GM19035 (cell line): ENCODE data around the gene NRTN.

Source experiments
- ATAC-seq: cut with Tn5 transposase; IDR thresholded peaks from one replicate; pipeline ENCODE4 v1.9.1; 2021; ENCODE audit not compliant: unreplicated experiment

Gene NRTN

DNA sequence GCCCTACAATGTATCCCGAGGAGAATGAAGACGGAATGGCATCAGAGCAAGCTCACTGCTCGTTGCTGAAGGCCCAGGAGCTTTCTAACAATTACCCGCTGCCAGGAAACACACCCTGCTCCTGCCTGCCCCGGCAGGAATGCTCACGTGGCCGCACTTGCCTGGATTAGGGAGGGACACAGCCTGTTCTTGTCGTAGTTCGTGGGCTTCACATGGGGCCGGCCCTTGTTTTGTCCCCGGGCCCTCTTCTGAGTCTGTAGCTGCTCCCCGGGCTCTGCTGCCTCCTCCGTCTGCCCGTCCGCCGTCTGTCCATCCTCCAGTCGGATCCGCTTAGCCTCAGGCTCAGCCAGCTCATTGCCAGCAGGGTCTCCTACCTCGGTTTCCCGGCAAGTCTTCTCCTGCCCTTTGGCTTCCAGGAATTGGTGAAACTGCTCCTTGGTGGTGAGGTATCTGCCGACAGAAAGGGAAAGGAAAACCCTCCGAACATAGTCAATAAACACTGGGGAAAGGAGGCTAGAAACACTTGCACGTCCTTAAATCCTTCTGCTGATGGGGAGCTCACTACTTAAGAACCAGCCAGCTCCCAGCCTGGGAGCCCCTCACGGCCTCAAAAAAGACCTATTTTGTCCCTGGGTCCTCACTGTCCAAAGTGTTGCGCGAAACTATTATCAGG, 14.8 kb upstream of the NRTN start:
- ATAC-seq: no peak

DNA sequence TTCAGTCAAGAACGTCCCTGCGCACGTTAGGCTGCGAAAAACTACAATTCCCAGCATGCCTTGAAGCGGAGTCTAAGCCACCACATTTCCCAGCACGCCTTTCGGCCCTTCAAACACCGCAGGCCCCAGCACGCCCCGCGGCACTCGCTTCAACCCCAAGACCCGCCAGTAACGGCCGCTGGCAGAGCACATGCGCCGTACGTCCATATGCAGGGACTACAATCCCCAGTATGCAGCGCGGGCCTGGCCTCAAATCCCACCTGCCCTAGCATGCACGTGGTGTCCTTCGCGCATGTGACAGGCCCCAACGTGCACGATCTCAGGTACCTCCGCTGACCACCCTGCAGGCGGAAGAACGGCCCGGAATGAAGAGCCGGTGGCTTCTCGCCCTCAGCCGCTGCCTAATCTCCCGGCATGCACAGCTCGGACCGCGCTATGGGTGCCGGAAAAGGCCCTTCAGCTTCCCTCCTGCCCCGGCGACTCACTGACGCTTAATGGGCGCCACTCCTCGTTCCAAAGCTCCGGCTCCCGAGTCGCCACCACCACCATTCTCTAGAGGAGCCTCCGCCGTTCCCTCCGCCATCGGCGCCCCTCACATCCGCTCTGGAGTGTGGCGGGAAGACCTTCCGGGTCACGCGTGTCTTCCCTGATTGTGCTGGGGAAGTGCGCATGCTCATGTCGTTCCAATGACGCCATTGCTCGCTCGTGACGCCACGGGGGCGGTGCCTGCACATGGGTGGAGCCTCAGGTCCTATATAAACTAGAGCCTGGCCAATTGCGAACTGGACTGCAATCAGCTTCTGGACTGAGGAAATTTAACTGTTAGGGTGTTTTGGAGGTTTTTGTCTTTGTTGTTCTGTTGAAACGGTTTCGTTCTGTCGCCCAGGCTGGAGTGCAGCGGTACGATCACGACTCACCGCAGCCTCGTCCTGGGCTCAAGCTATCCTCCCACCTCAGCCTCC, 14.0 kb upstream of the NRTN start, which contains the start of gene DUS3L:
Gene DUS3L (minus strand): TSS at position 605 of the 962 bp plus-strand sequence. CDS start 22 bp downstream, at position 583.
- peak; percentile 90 for ATAC-seq

DNA sequence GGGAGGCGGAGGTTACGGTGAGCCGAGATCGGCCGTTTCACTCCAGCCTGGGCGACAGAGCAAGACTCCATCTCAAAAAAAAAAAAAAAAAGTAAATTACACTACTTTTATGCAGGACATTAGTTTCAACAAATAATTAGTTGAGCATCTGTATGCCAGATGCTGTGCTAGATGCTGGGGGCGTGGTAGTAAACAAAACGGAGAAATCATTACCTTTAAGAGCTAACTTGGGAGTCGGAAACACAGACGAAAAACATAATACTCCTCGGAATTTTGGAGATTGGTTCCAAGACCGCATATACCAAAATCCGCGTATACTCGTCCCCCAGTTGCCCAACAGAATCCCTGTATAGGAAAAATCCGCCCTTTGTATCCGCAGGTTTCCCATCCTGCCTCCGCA, 12.6 kb upstream of the NRTN start:
- ATAC-seq: no peak

DNA sequence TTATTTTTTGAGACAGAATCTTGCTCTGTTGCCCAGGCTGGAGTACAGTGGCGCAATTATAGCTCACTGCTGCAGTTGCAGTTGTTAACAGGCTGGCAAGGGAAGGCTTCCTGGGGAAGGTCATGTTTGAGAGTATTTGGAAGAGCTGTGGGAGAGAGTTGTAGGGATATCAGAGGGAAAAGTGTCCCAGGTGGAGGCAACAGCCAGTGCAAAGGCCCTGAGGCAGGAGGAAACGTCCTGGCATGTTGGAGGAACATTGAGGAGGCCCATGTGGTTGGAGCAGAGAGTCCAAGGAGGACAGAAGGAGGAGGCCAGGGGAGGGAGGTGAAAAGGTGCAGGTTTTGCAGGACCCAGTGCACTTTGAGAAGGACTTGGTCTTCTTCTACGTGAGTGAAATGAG, 11.7 kb upstream of the NRTN start:
- ATAC-seq: no peak

DNA sequence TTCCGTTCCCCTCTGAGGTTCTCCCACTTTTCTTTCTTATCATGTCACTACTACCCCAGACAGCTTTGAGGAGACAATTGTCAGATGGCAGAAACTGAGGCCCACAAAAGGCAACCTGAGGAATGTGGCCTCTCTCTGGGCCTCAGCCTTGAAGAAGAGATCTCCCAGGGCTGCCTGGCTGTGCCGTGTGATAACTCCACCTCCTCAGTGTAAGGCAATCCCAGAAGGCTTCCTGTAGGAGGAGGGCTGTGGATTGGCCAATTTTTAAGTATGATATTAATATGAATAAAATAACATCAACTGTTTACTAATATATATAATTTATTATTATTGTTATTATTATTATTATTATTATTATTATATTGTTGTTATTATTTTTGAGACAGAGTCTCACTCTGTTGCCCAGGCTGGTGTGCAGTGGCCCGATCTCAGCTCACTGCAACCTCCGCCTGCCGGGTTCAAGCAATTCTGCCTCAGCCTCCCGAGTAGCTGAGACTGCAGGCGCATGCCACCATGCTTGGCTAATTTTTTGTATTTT, 9.4 kb upstream of the NRTN start:
- no peak for ATAC-seq

DNA sequence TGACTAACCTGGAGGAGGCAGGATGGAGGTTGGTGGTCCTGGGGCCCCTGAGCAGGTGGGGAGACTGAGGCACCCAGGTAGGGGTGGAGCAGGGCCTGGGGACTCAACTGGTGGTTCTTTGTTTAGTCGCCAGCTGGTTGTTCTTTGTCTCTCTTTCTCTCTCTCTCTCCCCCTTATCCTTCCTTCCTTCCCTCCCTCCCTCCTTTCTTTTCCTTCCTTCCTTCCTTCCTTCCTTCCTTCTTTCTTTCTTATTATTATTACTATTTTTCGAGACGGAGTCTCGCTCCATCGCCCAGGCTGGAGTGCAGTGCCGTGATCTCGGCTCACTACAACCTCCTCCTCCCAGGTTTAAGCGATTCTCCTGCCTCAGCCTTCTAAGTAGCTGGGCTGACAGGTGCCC, 6.6 kb upstream of the NRTN start:
- no peak for ATAC-seq

DNA sequence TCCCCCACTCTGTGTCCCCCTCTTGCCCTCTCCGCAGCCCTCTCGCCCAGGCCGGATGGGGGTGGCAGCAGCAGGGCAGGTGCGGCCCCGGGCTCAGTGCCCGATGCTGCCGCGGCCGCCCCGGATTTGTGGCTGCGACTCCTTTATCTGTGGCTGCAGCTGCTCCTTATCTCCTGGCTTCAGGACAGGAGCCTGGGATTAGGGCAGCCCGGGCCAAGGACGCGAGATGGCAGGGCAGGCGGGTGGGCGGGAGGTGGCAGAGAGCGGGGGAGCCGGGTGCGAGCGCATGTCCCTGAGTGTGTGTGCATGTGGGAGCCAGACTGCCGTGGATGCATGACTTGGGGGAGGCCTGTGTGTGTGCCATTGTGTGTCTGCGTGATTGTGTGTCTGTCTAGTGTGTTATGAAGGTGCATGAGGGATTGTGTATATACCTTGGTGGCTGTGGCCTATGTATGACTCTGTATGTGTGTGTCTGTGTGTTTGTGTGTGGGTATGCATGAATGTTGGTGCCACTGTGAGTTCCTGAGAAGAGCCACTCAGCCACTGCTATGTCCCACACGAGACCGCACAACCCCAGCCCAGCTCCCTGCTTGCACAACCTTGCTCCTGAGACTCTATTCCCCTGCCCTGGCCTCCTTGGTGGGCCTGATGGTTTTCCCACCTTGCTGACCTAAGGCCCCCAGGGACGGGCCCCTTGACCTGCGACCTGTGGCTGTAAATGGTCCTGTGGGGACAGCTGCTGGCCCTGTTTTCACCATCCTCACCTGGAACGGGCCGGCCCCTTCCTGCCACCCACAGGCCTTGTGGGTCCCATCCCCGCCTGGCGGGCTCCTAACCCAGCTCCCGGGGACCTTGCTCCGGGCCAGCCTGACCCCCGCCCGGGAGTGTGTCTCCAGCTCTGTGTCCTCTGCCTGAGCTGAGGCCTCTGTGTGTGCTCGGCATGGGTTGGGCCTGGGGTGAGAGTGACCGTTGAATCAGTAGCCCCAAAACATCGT, 5.3 kb upstream of the NRTN start:
- no peak for ATAC-seq

DNA sequence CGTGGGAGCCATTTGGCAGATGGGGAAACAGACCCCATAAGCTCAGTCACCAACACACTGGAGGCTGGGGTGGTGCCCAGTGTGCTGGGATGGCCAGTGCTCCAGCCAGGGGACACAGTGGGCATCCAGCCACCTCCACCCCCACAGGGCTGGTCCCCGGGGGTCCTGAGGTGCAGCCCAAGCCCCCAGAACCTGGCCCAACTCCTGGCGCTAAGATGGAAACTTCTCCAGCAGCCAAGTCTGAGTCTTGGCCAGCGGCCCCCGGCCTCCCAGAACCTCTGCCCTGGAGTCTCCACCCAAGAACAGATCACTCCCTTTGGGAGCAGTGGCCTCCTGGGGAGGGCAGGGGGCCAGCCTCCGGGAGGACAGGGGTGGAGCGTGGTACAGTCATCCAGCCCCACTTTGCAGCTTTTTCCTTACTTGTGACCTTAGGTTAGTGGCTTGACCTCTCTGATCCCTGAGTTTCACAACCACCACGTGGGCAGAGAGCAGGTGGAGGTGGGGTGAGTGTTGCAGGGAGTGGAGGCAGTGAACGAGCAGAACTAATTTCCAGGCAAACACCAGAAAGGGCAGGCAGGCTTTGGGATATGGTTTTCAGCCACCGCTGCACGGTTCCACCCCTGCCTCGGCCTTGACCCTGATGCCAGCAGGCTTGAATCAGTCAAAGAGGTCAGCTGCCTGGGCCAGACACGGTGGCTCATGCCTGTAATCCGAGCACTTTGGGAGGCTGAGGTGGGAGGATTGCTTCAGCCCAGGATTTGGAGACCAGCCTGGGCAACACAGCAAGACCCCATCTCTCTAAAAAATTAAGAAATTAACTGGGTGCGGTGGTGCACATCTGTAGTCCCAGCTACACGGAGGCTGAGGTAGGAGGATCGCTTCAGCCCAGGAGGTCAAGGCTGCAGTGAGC, 4.3 kb upstream of the NRTN start:
- no peak for ATAC-seq

DNA sequence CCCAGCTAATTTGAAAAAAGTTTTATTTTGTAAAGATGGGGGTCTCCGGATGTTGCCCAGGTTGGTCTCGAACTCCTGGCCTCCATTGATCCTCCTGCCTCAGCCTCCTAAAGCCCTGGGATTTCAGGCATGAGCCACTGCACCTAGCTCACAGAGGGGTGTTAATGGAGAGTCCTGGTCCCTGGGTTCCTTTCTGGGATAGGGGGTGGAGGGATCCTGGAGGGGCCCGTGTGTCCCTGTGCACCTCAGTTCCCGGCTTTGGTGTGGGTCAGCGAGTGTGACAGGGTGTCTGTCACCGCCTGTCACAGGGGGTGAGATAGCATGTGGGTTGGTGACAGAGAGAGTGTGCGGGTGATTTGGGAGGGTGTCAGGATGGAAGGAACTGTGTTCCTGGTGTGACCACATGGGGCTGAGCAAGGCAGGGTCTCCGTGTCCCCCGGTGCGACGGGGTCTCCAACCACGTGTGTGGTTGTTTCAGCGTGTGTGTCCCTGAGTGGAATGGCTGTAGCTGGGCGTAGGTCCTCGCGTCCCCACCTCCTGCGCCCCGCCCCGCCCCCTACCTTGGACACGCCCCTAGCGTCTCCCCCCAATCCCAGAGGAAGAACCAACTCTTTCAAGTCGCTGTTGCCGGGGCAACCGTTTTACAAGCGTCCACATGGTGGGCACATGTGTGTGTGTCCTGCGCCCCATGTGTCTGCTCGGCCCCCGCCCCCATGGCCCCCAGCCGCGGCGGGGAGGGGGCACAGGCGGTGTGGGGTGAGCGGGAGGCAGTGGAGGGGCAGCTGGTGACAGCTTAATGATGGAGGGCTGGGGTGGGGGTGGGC, 2.9 kb upstream of the NRTN start:
- ATAC-seq: no peak

DNA sequence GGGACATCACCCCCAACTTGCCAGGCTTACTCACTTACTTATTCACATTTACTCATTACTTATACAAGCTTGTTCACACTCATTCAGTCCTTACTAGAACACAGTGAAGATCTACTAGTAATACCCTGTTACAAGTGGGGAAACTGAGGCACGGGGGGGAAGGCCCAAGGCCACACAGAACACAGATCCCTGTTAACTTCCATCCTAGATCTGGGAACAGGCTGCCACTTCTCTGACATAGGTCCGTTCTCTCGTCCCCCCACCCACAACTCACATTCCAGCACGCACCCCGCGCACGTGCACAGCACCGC, 1.5 kb upstream of the NRTN start:
- no peak for ATAC-seq

DNA sequence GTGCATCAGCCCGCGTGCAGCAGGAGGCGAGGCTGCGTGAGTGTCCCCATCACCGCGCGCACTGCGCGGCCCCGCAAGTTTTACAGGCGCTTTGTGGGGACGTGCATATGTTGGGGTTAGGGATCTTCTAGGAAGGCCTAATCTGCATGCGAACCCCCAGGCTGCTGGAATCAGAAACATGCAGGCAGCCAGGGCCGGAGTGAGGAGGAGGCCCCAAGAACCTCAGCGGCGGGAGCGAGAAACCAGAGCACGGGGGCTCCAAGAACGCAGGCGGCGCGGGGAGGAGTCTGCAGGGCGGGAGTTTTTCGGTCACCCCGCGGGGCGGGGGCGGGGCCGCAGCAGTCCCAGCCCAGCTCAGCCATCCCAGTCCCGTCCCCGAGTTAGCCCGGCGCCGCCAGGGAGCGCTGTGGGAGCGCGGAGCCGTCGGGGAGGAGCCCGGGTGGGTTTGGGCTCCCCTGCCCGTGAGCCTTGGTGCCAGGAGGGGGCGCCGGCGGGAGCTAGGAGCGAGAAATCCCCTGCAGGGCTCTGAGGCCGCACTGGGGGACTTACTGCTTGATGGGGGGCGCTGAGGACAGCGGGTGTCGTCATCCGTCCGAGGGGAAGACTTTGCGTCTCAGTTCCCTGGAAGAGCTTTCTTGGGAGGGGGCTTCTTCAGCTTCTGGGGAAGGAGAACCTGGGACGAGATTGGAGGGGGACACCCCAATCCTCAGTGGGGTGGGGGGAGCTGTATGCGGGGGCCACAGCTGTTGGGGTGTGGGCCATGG, 933 bp upstream of the NRTN start:
- no peak for ATAC-seq

DNA sequence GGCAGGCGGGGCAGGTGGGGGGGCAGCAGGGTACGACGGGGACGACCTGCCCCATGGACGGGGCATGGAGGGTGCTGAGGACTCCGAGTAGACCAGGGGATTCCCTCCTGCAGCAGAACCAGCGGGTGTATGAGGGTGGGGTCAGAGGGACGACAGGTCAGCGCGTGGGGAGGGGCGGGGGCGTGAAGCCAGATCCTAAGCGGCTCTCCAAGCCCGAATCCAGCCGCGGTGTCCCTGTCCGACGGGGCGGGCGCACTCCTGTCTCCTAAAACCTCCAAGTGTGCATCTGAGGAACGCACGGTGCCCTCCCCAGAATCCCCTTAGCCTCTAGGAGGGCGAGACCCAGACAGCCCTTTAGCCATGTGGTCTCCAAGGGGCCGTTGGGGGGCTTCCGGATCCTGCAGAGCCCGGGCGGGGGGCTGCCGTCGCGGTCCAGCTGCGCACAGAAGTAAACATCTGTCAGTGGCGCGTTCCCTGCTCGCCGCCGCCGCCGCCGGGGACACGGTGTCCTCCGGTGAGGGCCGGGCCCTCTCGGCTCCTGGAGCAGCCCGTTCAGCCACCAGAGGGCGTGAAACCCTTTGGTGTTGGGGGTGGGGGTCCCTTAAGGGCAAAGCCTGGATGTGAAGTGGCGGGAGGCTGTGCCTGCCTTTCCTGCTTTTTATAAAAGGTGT, 730 bp downstream of the NRTN start:
- ATAC-seq: no peak

DNA sequence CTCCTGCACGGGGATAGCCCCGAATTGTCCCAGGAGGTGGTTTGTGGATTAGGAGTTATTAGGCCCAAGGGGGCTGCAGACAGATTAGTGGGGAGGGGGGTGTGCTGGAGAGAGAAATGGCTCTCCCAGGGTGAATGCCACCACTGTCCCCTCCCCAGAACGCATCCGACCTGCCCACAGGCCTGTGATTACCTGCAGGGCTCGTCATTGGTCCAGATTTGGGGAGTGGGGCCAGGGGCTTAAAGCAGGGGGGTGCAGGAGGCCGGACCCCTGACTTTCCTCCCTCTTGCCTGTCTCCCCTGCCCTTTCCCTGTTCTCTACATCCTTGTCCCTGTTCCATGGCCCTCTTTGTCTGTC, 1.2 kb downstream of the NRTN start:
- ATAC-seq: no peak

DNA sequence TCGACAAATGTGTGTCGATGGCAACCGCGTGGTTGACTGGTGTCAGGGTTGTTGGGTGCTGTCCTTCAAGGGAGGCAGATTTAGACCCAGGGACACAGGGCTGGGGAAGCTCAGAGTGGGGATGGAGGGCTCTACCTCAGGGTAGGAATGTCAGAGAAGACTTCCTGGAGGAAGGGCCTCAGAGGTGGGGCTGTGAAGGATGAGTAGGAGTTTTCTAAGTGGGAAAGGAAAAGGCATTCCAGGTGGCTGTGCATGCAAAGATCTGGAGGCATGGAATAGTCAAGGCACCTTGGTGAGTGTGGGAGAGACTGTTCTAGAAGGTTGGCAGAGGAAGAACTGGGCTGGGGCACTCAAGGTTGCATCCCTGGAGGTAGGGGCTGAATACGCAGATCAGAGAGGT, 2.0 kb downstream of the NRTN start:
- no peak for ATAC-seq

DNA sequence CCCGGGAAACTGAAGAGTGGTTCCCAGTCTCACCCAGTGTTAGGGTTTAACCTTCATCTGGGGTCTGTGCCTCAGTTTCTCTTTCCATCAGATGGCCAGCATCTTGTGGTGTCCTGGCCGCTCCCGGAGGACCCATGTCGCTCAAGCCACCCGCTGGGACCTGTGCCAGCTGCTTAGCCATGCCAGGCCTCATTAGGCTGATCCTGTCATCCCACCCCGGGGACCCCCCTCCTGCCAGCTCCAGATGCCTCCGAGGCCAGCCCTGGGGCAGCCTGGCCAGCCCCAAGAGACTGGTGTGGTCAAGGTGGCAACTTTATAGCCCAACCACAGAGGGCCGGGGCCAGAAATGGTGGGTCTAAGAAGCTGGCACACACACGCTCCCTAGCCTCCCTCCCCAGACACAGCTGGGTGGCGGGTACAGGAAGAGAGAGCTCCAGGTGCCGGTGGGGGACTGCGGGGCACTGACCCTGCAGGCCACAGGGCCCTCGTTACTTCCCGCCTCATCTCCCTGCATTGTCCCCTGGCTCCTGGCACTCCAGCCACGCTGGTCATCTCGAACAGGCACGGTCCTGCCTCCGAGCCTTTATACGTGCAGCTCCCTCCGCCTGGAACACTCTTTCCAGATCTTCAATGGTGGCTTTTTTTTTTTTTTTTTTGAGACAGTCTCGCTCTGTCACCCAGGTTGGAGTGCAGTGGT, 3.4 kb downstream of the NRTN start:
- no peak for ATAC-seq

DNA sequence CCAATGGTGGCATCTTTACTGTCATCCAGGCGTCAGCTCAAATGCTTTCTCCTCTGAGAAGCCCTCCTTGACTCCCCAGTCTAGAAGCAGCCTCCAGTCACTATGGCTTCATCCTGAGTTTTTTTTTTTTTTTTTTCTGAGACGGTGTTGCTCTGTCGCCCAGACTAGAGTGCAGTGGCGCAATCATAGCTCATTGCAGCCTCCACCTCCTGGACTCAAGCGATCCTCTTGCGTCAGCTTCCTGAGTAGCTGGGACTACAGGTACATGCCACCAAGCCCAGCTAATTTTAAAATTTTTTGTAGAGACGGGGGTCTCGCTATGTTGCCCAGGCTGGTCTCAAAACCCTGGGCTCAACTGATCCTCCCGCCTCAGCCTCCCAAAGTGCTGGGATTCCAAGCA, 4.2 kb downstream of the NRTN start:
- ATAC-seq: no peak

DNA sequence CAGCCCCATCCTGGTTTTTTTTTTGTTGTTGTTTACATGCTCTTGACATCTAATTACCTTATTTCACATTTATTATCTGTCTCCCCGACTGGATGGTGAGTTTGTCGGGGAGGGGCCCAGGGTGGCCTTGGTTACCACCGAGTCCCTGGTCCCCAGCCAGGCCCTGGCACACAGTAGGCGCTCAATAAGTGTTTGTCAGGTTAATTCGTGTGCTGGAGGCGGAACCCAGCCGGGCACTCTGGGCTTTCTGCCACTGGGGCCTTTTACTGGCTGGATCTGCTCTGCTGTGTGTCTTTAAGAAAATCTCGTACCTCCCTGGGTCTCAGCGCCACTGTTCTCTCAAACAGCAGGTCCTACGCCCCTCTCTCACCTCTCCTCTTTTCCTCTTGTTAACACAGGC, 4.6 kb downstream of the NRTN start:
- no peak for ATAC-seq
